ENCODE measurements around the gene IL3. TPM values are rescaled to one million over a fixed set of nuclear protein-coding genes. Genes with fewer than 3 reads are reported as not detected.

Gene IL3
- total RNA-seq, 1 donor from 2014 or later = not detected

DNA sequence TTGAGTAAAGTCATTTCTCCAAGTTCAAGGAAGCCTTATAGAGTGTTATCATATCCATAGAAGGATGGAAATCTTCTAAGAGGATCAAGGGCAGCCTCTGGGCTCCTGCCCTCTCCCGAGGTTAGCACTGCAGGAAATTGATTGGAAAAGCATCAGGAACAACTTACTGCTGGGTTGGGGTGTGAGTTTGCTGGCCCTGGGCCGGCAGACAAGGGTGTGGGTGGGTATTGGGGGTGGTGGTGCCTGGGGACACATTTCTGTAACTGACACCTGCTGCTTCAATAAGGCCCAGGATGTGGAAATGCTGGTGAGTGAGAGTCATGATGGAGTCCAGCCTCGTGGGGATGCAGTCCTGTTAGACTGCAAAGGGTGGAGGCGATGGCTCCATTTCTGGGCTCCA is 18.6 kb downstream of the IL3 start:
- Histone ChIP-seq H3K36me3 (no peaks in the 10 kb centered on the region), H3K9me3 (ENCODE audit: low read depth) (no peaks in the 10 kb centered on the region), H3K9ac (no peak overlapping the region), H3K4me3 (no peak overlapping the region), H3K79me2 (ENCODE audit: low read depth) (no peaks in the 10 kb centered on the region), H3K4me2 (no peak overlapping the region), H2AFZ (replicated peaks) (no peak overlapping the region), H3K4me1 (peaks cover 7% of the 10 kb centered on the region), H3K27ac (no peak overlapping the region), H3F3A (ENCODE audit: low read depth) (no peaks in the 10 kb centered on the region), H4K20me1 (ENCODE audit: low read depth) (no peaks in the 10 kb centered on the region), H3K27me3 (no peaks in the 10 kb centered on the region)
- TF ChIP-seq EZH2 (IDR thresholded peaks at IDR 0.05) = no peak
- TF ChIP-seq EZH2phosphoT487 (IDR thresholded peaks at IDR 0.05) = no peak
- TF ChIP-seq, protein P1, sequence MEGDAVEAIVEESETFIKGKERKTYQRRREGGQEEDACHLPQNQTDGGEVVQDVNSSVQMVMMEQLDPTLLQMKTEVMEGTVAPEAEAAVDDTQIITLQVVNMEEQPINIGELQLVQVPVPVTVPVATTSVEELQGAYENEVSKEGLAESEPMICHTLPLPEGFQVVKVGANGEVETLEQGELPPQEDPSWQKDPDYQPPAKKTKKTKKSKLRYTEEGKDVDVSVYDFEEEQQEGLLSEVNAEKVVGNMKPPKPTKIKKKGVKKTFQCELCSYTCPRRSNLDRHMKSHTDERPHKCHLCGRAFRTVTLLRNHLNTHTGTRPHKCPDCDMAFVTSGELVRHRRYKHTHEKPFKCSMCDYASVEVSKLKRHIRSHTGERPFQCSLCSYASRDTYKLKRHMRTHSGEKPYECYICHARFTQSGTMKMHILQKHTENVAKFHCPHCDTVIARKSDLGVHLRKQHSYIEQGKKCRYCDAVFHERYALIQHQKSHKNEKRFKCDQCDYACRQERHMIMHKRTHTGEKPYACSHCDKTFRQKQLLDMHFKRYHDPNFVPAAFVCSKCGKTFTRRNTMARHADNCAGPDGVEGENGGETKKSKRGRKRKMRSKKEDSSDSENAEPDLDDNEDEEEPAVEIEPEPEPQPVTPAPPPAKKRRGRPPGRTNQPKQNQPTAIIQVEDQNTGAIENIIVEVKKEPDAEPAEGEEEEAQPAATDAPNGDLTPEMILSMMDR (IDR thresholded peaks at IDR 0.05) = no peak
- no peaks in the 10 kb centered on the region for H3K27me3 Mint-ChIP-seq (ENCODE audit: insufficient read depth, low read depth)
- no peaks in the 10 kb centered on the region for H3K9me3 Mint-ChIP-seq
- H3K36me3 Mint-ChIP-seq = no peaks in the 10 kb centered on the region
- H3K4me3 Mint-ChIP-seq = no peak overlapping the region
- H3K27ac Mint-ChIP-seq = no peak overlapping the region
- peaks cover 5% of the 10 kb centered on the region for H3K4me1 Mint-ChIP-seq
- DNase-seq (ENCODE audit: low spot score) = no peak

DNA sequence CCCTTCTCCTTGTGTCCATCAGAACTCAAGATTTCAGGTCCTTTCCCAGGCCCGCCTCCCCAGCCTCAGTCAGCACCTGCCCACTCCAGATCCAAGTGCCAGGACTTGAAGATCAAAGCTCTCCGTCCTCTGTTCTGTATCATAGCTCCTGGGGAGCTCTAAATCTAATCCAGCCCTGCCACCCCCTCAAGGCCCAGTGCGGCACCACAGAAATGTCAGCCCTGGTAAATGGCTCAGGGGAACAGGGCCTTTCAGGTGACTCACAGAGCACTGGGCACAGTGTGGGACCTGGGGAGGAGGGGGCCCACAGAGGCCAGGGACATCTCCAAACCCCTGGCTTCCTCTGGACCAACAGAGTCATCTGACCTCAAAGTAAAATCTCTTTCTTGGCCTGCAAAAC is 19.2 kb downstream of the IL3 start:
- no peak overlapping the region for H3K27ac Mint-ChIP-seq
- H3K4me3 ChIP-seq = no peak overlapping the region
- no peaks in the 10 kb centered on the region for H3K27me3 Mint-ChIP-seq (ENCODE audit: insufficient read depth, low read depth)
- H3F3A ChIP-seq (ENCODE audit: low read depth) = no peaks in the 10 kb centered on the region
- H3K27me3 ChIP-seq = no peaks in the 10 kb centered on the region
- H3K9me3 Mint-ChIP-seq = no peaks in the 10 kb centered on the region
- no peak overlapping the region for H2AFZ ChIP-seq (replicated peaks)
- no peak overlapping the region for H3K4me2 ChIP-seq
- H3K4me1 ChIP-seq = peaks cover 7% of the 10 kb centered on the region
- no peak overlapping the region for H3K4me3 Mint-ChIP-seq
- peaks cover 5% of the 10 kb centered on the region for H3K4me1 Mint-ChIP-seq
- no peaks in the 10 kb centered on the region for H4K20me1 ChIP-seq (ENCODE audit: low read depth)
- no peaks in the 10 kb centered on the region for H3K79me2 ChIP-seq (ENCODE audit: low read depth)
- no peaks in the 10 kb centered on the region for H3K36me3 ChIP-seq
- H3K9ac ChIP-seq = no peak overlapping the region
- H3K27ac ChIP-seq = no peak overlapping the region
- TF ChIP-seq, protein P1 (IDR thresholded peaks at IDR 0.05) = no peak
- no peak for TF ChIP-seq EZH2phosphoT487 (IDR thresholded peaks at IDR 0.05)
- no peak for TF ChIP-seq EZH2 (IDR thresholded peaks at IDR 0.05)
- H3K9me3 ChIP-seq (ENCODE audit: low read depth) = no peaks in the 10 kb centered on the region
- no peak for DNase-seq (ENCODE audit: low spot score)
- H3K36me3 Mint-ChIP-seq = no peaks in the 10 kb centered on the region

DNA sequence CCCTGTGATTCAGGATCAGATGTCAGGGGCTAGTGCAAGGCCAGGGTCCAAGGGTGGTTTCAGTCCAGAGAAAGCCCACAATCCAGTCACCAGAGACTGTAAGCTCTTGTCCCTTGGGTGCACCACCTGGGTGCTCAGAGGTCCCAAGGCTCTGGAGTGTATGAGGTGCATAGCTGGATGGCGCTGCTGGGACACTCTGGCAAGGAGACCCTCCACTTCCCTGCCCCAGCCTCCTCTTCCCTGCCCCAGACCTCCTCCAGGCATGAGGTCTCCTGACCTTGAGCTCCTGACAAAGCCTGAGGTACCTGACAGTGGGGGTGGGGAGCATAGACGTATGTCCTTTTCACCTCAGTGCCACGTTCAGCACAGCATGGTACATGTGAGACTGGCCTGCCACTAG is 20.1 kb downstream of the IL3 start:
- DNase-seq (ENCODE audit: low spot score) = no peak
- H3F3A ChIP-seq (ENCODE audit: low read depth) = no peaks in the 10 kb centered on the region
- no peaks in the 10 kb centered on the region for H4K20me1 ChIP-seq (ENCODE audit: low read depth)
- H3K4me3 ChIP-seq = no peak overlapping the region
- Mint-ChIP-seq H3K27me3 (ENCODE audit: insufficient read depth, low read depth) (no peaks in the 10 kb centered on the region), H3K27ac (no peak overlapping the region), H3K4me1 (no peaks in the 10 kb centered on the region), H3K36me3 (no peaks in the 10 kb centered on the region), H3K4me3 (no peak overlapping the region), H3K9me3 (no peaks in the 10 kb centered on the region)
- no peak overlapping the region for H3K27ac ChIP-seq
- H2AFZ ChIP-seq (replicated peaks) = no peak overlapping the region
- H3K4me2 ChIP-seq = no peak overlapping the region
- no peaks in the 10 kb centered on the region for H3K9me3 ChIP-seq (ENCODE audit: low read depth)
- H3K36me3 ChIP-seq = no peaks in the 10 kb centered on the region
- no peaks in the 10 kb centered on the region for H3K4me1 ChIP-seq
- H3K27me3 ChIP-seq = no peaks in the 10 kb centered on the region
- TF ChIP-seq EZH2phosphoT487 (IDR thresholded peaks at IDR 0.05) (no peak), EZH2 (IDR thresholded peaks at IDR 0.05) (no peak)
- TF ChIP-seq, protein P1 (IDR thresholded peaks at IDR 0.05) = no peak
- H3K9ac ChIP-seq = no peak overlapping the region
- H3K79me2 ChIP-seq (ENCODE audit: low read depth) = no peaks in the 10 kb centered on the region
